Loucy (cell line): ENCODE data around the gene GFRA1.
"Not testable (repeated sequence)": the region's sequence is repeated elsewhere in the genome, so short reads cannot be mapped to it uniquely, and the experiment has no call there.

Experiments used
- H2AFZ ChIP-seq: fragments of 200-600 bp; sonication (generic); 2 replicates; pipeline ENCODE4 v1.6.0; 2016; ENCODE audit warnings: antibody characterized with exemption, mild to moderate bottlenecking, low read length, moderate library complexity
- H3F3A ChIP-seq: fragments of 200-600 bp; 2 replicates; pipeline ENCODE4 v1.6.0; 2016; ENCODE audit warnings: antibody characterized with exemption, low read depth, mild to moderate bottlenecking
- H3K27me3 ChIP-seq: fragments of 200-600 bp; sonication (generic); 2 replicates; pipeline ENCODE4 v1.6.1; 2014; ENCODE audit warnings: low read length, mild to moderate bottlenecking; ENCODE audit not compliant: insufficient read depth, poor library complexity, severe bottlenecking
- H3K36me3 ChIP-seq: fragments of 200-600 bp; sonication (generic); 2 replicates; pipeline ENCODE4 v1.6.1; 2016; ENCODE audit warnings: low read length; ENCODE audit not compliant: insufficient read depth
- H3K4me1 ChIP-seq: fragments of 200-600 bp; sonication (generic); 2 replicates; pipeline ENCODE4 v1.5.1; 2014; ENCODE audit warnings: low read length, mild to moderate bottlenecking; ENCODE audit not compliant: insufficient read depth, poor library complexity, severe bottlenecking
- H3K4me2 ChIP-seq: fragments of 200-600 bp; sonication (generic); 2 replicates; pipeline ENCODE4 v1.6.0; 2014; ENCODE audit warnings: antibody characterized with exemption, low read length, low read depth, mild to moderate bottlenecking; ENCODE audit not compliant: poor library complexity, severe bottlenecking
- H3K4me3 ChIP-seq: fragments of 200-600 bp; sonication (generic); 2 replicates; pipeline ENCODE4 v1.5.1; 2014; ENCODE audit warnings: low read length, mild to moderate bottlenecking, mixed read lengths; ENCODE audit not compliant: poor library complexity, severe bottlenecking
- H3K79me2 ChIP-seq: fragments of 200-600 bp; sonication (generic); 2 replicates; pipeline ENCODE4 v1.6.1; 2014; ENCODE audit warnings: low read length; ENCODE audit not compliant: insufficient read depth
- H3K9ac ChIP-seq: fragments of 200-600 bp; sonication (generic); 2 replicates; pipeline ENCODE4 v1.6.0; 2014; ENCODE audit warnings: mild to moderate bottlenecking, low read depth, low read length, moderate library complexity; ENCODE audit not compliant: poor library complexity, severe bottlenecking
- H3K9me2 ChIP-seq: fragments of 200-600 bp; sonication (generic); replicated peaks from 2 replicates; pipeline ENCODE4 v1.6.1; 2016; ENCODE audit warnings: low read depth, low read length, mixed read lengths
- H3K9me3 ChIP-seq: fragments of 200-600 bp; sonication (generic); 2 replicates; pipeline ENCODE4 v1.6.1; 2014; ENCODE audit warnings: mild to moderate bottlenecking, antibody characterized with exemption, low read length, low read depth; ENCODE audit not compliant: insufficient read depth
- H4K20me1 ChIP-seq: fragments of 200-600 bp; sonication (generic); 2 replicates; pipeline ENCODE4 v1.6.0; 2014; ENCODE audit warnings: antibody characterized with exemption, low read length, mild to moderate bottlenecking; ENCODE audit not compliant: insufficient read depth, poor library complexity, severe bottlenecking
- EZH2phosphoT487 ChIP-seq: fragments of 200-600 bp; IDR thresholded peaks from 2 replicates; pipeline ENCODE4 v1.6.1; 2018; ENCODE audit warnings: antibody characterized with exemption, mild to moderate bottlenecking, moderate library complexity, borderline replicate concordance
- TF ChIP-seq, protein P1 (sequence below): fragments of 200-600 bp; sonication (generic); conservative IDR thresholded peaks from 2 replicates; pipeline ENCODE4 v1.5.1; 2014; ENCODE audit warnings: mild to moderate bottlenecking, antibody characterized with exemption, low read length

GFRA1 gene

DNA sequence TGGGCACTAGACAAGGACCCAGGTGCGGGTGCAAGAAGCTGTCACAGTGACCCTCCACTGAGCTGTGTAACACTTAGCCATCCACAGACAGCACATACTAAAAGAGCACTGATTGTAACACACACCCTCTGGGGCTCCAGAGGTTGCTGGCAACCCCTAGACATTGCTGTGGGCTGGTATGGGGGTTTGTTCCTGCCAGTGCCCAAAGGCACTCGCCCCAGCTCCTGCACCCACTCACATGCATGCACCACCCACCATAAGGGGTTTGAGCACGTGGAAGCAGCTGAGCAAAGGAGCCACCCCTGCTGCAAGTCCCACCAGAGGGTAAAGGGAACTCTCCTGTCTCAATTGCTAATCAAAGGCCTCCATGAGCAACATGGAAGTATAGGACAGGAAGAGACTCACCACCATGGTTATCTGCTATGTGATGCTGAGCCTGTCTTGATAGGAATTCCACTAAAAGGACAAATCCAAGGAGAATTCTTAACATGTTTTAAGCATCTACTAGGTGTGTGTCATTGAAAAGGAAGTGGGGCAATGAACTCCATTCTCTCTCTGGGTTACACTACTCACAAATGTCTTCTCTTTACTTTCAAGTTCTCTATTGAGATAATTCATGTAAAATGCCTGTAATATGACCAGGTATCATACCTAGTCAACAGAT is 103.1 kb downstream of the GFRA1 start:
- no peaks in the 10 kb centered on the region for H3K27me3 ChIP-seq
- H3K4me3 ChIP-seq, result no peak overlapping the region
- no peak overlapping the region for H2AFZ ChIP-seq
- TF ChIP-seq EZH2phosphoT487, result no peak
- TF ChIP-seq, protein P1, sequence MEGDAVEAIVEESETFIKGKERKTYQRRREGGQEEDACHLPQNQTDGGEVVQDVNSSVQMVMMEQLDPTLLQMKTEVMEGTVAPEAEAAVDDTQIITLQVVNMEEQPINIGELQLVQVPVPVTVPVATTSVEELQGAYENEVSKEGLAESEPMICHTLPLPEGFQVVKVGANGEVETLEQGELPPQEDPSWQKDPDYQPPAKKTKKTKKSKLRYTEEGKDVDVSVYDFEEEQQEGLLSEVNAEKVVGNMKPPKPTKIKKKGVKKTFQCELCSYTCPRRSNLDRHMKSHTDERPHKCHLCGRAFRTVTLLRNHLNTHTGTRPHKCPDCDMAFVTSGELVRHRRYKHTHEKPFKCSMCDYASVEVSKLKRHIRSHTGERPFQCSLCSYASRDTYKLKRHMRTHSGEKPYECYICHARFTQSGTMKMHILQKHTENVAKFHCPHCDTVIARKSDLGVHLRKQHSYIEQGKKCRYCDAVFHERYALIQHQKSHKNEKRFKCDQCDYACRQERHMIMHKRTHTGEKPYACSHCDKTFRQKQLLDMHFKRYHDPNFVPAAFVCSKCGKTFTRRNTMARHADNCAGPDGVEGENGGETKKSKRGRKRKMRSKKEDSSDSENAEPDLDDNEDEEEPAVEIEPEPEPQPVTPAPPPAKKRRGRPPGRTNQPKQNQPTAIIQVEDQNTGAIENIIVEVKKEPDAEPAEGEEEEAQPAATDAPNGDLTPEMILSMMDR, result no peak
- no peak overlapping the region for H3K9ac ChIP-seq
- peaks cover 6% of the 10 kb centered on the region for H3K4me1 ChIP-seq
- no peaks in the 10 kb centered on the region for H3F3A ChIP-seq
- peaks cover 37% of the 10 kb centered on the region; the same call in 1 of the 2 replicates for H3K79me2 ChIP-seq
- no peaks in the 10 kb centered on the region for H4K20me1 ChIP-seq
- peaks cover 5% of the 10 kb centered on the region; the same call in 1 of the 2 replicates for H3K36me3 ChIP-seq
- no peaks in the 10 kb centered on the region for H3K9me3 ChIP-seq
- no peaks in the 10 kb centered on the region for H3K9me2 ChIP-seq
- H3K4me2 ChIP-seq, result no peak overlapping the region

DNA sequence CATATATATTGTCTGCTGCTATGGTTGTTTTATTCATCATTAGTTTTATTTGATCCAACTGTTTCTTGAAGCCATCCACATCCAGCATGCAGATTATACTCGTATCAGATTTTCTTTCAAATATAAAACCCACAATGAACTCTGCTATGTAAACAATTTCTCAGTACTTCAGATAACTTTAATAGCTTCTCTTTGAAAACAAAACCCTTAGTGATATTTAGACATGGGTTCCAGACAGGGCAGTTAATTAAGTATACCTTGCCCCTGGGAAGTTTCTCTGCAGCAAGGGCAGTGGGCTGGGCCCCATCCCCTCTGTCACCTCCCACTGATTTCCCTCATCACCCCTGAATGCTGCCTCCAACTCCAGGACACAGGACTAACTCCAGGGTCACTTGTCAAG is 104.3 kb downstream of the GFRA1 start:
- Histone ChIP-seq H3F3A (no peaks in the 10 kb centered on the region), H3K4me1 (peaks cover 6% of the 10 kb centered on the region), H3K9me2 (no peaks in the 10 kb centered on the region), H3K9ac (no peak overlapping the region), H3K36me3 (peaks cover 4% of the 10 kb centered on the region; the same call in 1 of the 2 replicates), H3K79me2 (peaks cover 37% of the 10 kb centered on the region; the same call in 1 of the 2 replicates), H3K4me3 (no peak overlapping the region), H2AFZ (no peak overlapping the region), H3K9me3 (no peaks in the 10 kb centered on the region), H4K20me1 (no peaks in the 10 kb centered on the region), H3K4me2 (no peak overlapping the region), H3K27me3 (no peaks in the 10 kb centered on the region)
- TF ChIP-seq, protein P1, result no peak
- TF ChIP-seq EZH2phosphoT487, result no peak

DNA sequence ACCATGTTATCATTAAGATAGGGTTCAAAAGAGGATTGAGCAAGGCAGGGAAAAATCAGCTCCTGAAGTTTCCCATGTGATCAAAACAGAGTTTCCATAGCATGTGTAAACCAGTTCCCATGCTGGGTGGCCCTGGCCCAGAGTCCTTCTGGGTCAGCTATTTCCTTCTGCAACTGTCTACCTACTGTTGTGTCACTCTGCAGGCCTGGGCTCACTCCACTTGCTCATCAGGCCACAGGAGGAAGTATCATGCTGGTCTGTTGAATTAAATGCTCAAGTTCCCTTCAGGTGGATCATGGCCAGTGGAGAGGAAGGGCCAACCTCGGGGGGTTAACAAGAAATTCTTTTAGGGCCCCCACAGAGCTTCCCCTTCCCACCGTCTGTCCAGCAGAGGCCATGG is 104.7 kb downstream of the GFRA1 start:
- no peak overlapping the region for H3K9ac ChIP-seq
- no peaks in the 10 kb centered on the region for H4K20me1 ChIP-seq
- TF ChIP-seq, protein P1, result no peak
- TF ChIP-seq EZH2phosphoT487, result no peak
- no peaks in the 10 kb centered on the region for H3K9me2 ChIP-seq
- no peaks in the 10 kb centered on the region for H3K27me3 ChIP-seq
- H3K4me1 ChIP-seq, result peaks cover 6% of the 10 kb centered on the region
- H3K79me2 ChIP-seq, result peaks cover 37% of the 10 kb centered on the region; the same call in 1 of the 2 replicates
- no peak overlapping the region for H3K4me2 ChIP-seq
- H2AFZ ChIP-seq, result no peak overlapping the region
- no peak overlapping the region for H3K4me3 ChIP-seq
- H3F3A ChIP-seq, result no peaks in the 10 kb centered on the region
- peaks cover 4% of the 10 kb centered on the region; the same call in 1 of the 2 replicates for H3K36me3 ChIP-seq
- no peaks in the 10 kb centered on the region for H3K9me3 ChIP-seq

DNA sequence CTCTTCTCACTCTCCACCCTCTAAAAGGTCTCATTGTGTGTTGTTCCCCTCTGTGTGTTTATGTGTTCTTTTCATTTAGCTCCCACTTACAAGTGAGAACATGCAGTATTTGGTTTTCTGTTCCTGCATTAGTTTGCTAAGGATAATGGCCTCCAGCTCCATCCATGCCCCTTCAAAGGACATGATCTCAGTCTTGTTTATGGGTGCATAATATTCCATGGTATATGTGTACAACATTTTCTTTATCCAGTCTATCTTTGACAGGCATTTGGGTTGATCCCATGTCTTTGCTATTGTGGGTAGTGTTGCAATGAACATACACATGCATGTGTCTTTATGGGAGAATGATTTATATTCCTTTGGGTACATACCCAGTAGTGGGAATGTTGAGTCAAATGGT is 107.1 kb downstream of the GFRA1 start:
- peaks cover 34% of the 10 kb centered on the region; the same call in 1 of the 2 replicates for H3K79me2 ChIP-seq
- not testable (repeated sequence) for H3K4me2 ChIP-seq, H3K9me2 ChIP-seq, H3K9ac ChIP-seq, H4K20me1 ChIP-seq, H3K4me1 ChIP-seq, H3K4me3 ChIP-seq, H3K27me3 ChIP-seq, H3K9me3 ChIP-seq, H2AFZ ChIP-seq, H3F3A ChIP-seq
- H3K36me3 ChIP-seq, result peaks cover 15% of the 10 kb centered on the region; the same call in 1 of the 2 replicates
